AG04450 (cell line): Measurements from ENCODE around the gene PTPRQ. TPM values are rescaled to one million over a fixed set of nuclear protein-coding genes. Genes with fewer than 3 reads are reported as not detected.
A peak's percentile ranks its signal among the peaks of the same experiment; 100 is the strongest.

Source experiments
- CTCF ChIA-PET: fragments of 300-600, 350-600 bp; formaldehyde crosslinking; extraction: SDS; loops from one replicate; lab custom pipeline; 2022; ENCODE audit warnings: antibody characterized with exemption, inconsistent platforms; lab: Charles Lee
- POLR2A ChIA-PET: fragments of 350-600 bp; formaldehyde crosslinking; extraction: SDS; loops from one replicate; lab custom pipeline; 2021; ENCODE audit warnings: antibody characterized with exemption, inconsistent platforms; lab: Yijun Ruan, JAX
- DNase-seq: peaks from one replicate; pipeline ENCODE4 v3.0.0-alpha.2; 2011; ENCODE audit warnings: low read depth, low spot score
- H3K27ac ChIP-seq: one replicate; pipeline ENCODE4 v1.5.1; 2012; ENCODE audit warnings: low read depth, low read length, control low read depth
- H3K27me3 ChIP-seq: one replicate; pipeline ENCODE4 v1.6.0; 2012; ENCODE audit warnings: low read length; ENCODE audit not compliant: control insufficient read depth, insufficient read depth
- H3K4me3 ChIP-seq: 2 replicates; pipeline ENCODE4 v1.5.1; 2011; ENCODE audit warnings: mild to moderate bottlenecking, low read depth, low read length, control low read depth
- H3K9me3 ChIP-seq: 2 replicates; pipeline ENCODE4 v1.5.1; 2012; ENCODE audit warnings: low read length; ENCODE audit not compliant: control insufficient read depth, insufficient read depth
- CTCF ChIP-seq: IDR thresholded peaks from 2 replicates; pipeline ENCODE4 v1.5.1; 2011; ENCODE audit warnings: low read depth, low read length, control low read depth, inconsistent platforms
- polyA plus RNA-seq: library from polyadenylated mRNA; depleted of rRNA; stranded (reverse); fragments of >200 nt; gene quantifications from 2 replicates; pipeline ENCODE4 v1.2.3, GENCODE V29; 2011

The PTPRQ gene
- polyA plus RNA-seq, 1 experiment = 1.1 TPM

- no peak overlapping the region for H3K4me3 ChIP-seq
- no peaks in the 10 kb centered on the region for H3K9me3 ChIP-seq
- ChIA-PET POLR2A (no interaction called here), CTCF (no interaction called here)
- H3K27me3 ChIP-seq = no peaks in the 10 kb centered on the region
- no peak overlapping the region for H3K27ac ChIP-seq
- no peak for TF ChIP-seq CTCF
- DNase-seq = no peak
Observed at GRCh38 chr12:80420075-80420474, 24.0 kb upstream of the PTPRQ start.

GRCh38 chr12:80422550-80422949, 21.5 kb upstream of the PTPRQ start:
- Histone ChIP-seq H3K9me3 (no peaks in the 10 kb centered on the region), H3K4me3 (no peak overlapping the region), H3K27ac (no peak overlapping the region), H3K27me3 (no peaks in the 10 kb centered on the region)
- TF ChIP-seq CTCF = no peak
- DNase-seq = peak; percentile 43
- ChIA-PET CTCF (interaction anchor here (0.5 to 1.5 kb wide), 2 partner anchors 9 to 352 kb away, joined by 4 to 6 read pairs; no protein-coding TSS in a partner anchor), POLR2A (no interaction called here)

GRCh38 chr12:80432061-80432460, 12.0 kb upstream of the PTPRQ start:
- no peak for DNase-seq
- POLR2A ChIA-PET = no interaction called here
- CTCF ChIA-PET = no interaction called here

GRCh38 chr12:80441921-80442320, 2.1 kb upstream of the PTPRQ start:
- no peak for TF ChIP-seq CTCF
- ChIA-PET CTCF (no interaction called here), POLR2A (no interaction called here)
- Histone ChIP-seq H3K27ac (no peak overlapping the region), H3K9me3 (no peaks in the 10 kb centered on the region), H3K4me3 (no peak overlapping the region), H3K27me3 (no peaks in the 10 kb centered on the region)
- DNase-seq = no peak

More at GRCh38 chr12:80432061-80432460, 12.0 kb upstream of the PTPRQ start:
- no peak overlapping the region for H3K4me3 ChIP-seq
- TF ChIP-seq CTCF = no peak
- H3K9me3 ChIP-seq = no peaks in the 10 kb centered on the region
- H3K27ac ChIP-seq = no peak overlapping the region
- no peaks in the 10 kb centered on the region for H3K27me3 ChIP-seq

GRCh38 chr12:80442426-80443222, 1.4 kb upstream of the PTPRQ start:
- ChIA-PET POLR2A (no interaction called here), CTCF (no interaction called here)
- H3K27me3 ChIP-seq = no peaks in the 10 kb centered on the region
- no peaks in the 10 kb centered on the region for H3K9me3 ChIP-seq
- no peak overlapping the region for H3K27ac ChIP-seq
- no peak for DNase-seq
- H3K4me3 ChIP-seq = no peak overlapping the region
- TF ChIP-seq CTCF = no peak
